Right renal pelvis (tissue), 4 donors: ENCODE data around the gene PEX11G. TPM values are rescaled to one million over a fixed set of nuclear protein-coding genes. Genes with fewer than 3 reads are reported as not detected.

Source experiments
- DNase-seq, 4 donors: peaks; one replicate each; pipeline ENCODE4 v3.0.0-alpha.2; 2013; ENCODE audit warnings: low read depth in 4 of 4, low spot score in 3 of 4, missing footprints in 1 of 4
- polyA plus RNA-seq, 4 donors: library from polyadenylated mRNA; unstranded; fragments of 120-200 nt; gene quantifications; one replicate each; pipeline ENCODE4 v1.2.1, GENCODE V29; 2013; ENCODE audit not compliant: insufficient read length in 4 of 4

PEX11G gene
- 1 to 10 TPM; 4.9 to 9.3 (median 5.6) TPM for polyA plus RNA-seq

GRCh38 chr19:7488736-7489353, at the start of gene PEX11G:
PEX11G (minus strand) TSS chr19:7489035; CDS start chr19:7489010, 25 bp downstream.
- DNase-seq: peak; percentile 83 to 93 (median 87)

- no peak for DNase-seq
These were observed 47.3 kb upstream of the PEX11G start for GRCh38 chr19:7535998-7536695.

GRCh38 chr19:7535047-7535997, 46.5 kb upstream of the PEX11G start, which contains the start of gene PNPLA6:
PNPLA6 (plus strand) TSS chr19:7535717; CDS start chr19:7535789, 72 bp downstream.
- DNase-seq: peak; percentile 86 to 98 (median 92)

GRCh38 chr19:7534531-7535046, 45.8 kb upstream of the PEX11G start:
- peak in 1 of 4 donors; percentile 55 for DNase-seq

GRCh38 chr19:7533925-7534480, 45.2 kb upstream of the PEX11G start:
- peak; percentile 80 to 84 (median 80) for DNase-seq

GRCh38 chr19:7533281-7533885, 44.5 kb upstream of the PEX11G start:
- DNase-seq: no peak

GRCh38 chr19:7529610-7530490, 41.0 kb upstream of the PEX11G start:
- DNase-seq: no peak

- DNase-seq: no peak
These were observed 40.4 kb upstream of the PEX11G start for GRCh38 chr19:7529246-7529600.

GRCh38 chr19:7528522-7529245, 39.8 kb upstream of the PEX11G start:
- no peak for DNase-seq

- DNase-seq: no peak
These were observed 39.3 kb upstream of the PEX11G start for GRCh38 chr19:7528192-7528519.

GRCh38 chr19:7527516-7528191, 38.8 kb upstream of the PEX11G start:
- DNase-seq: no peak

GRCh38 chr19:7526059-7526929, 37.5 kb upstream of the PEX11G start:
- no peak for DNase-seq

- DNase-seq: no peak
These were observed 36.3 kb upstream of the PEX11G start for GRCh38 chr19:7524992-7525739.

- no peak for DNase-seq
These were observed 35.7 kb upstream of the PEX11G start for GRCh38 chr19:7524523-7524922.

GRCh38 chr19:7522923-7523667, 34.3 kb upstream of the PEX11G start:
- no peak for DNase-seq
